Endothelial cell (in vitro differentiated cells): ENCODE data around the gene GAS7. TPM values are rescaled to one million over a fixed set of nuclear protein-coding genes. Genes with fewer than 3 reads are reported as not detected.
A peak's percentile ranks its signal among the peaks of the same experiment; 100 is the strongest.

Source experiments
- DNase-seq: peaks from one replicate; pipeline ENCODE4 v3.0.0; 2021; ENCODE audit warnings: low spot score
- H3K27ac Mint-ChIP-seq: one replicate; pipeline ENCODE4 v1.8.0; 2021; ENCODE audit warnings: mixed read lengths, inconsistent platforms; ENCODE audit not compliant: unreplicated experiment
- H3K27me3 Mint-ChIP-seq: one replicate; pipeline ENCODE4 v1.8.0; 2021; ENCODE audit warnings: mild to moderate bottlenecking, moderate library complexity, mixed read lengths, inconsistent platforms; ENCODE audit not compliant: unreplicated experiment
- H3K36me3 Mint-ChIP-seq: one replicate; pipeline ENCODE4 v1.8.0; 2021; ENCODE audit warnings: mild to moderate bottlenecking, low read depth, mixed read lengths, inconsistent platforms; ENCODE audit not compliant: unreplicated experiment
- H3K4me1 Mint-ChIP-seq: one replicate; pipeline ENCODE4 v1.8.0; 2021; ENCODE audit warnings: mild to moderate bottlenecking, mixed read lengths, inconsistent platforms; ENCODE audit not compliant: unreplicated experiment
- H3K4me3 Mint-ChIP-seq: one replicate; pipeline ENCODE4 v1.8.0; 2021; ENCODE audit warnings: mild to moderate bottlenecking, mixed read lengths, inconsistent platforms; ENCODE audit not compliant: unreplicated experiment
- H3K9me3 Mint-ChIP-seq: one replicate; pipeline ENCODE4 v1.8.0; 2021; ENCODE audit warnings: mixed read lengths, inconsistent platforms; ENCODE audit not compliant: unreplicated experiment
- total RNA-seq: library from RNA; stranded (reverse); fragmentation: NEBNext Ultra II Directional; extraction: Animal tissue kit (Norgen Biotek cat#: 25700); gene quantifications from one replicate; pipeline ENCODE4 v1.2.1, GENCODE V29; 2021; ENCODE audit not compliant: unreplicated experiment
- TF ChIP-seq, protein P1 (sequence below): fragments of 200-600 bp; sonication (generic); IDR thresholded peaks from one replicate; pipeline ENCODE4 v1.5.0; 2021; ENCODE audit warnings: antibody characterized with exemption; ENCODE audit not compliant: unreplicated experiment

GAS7 gene
- total RNA-seq, 1 donor from 2014 or later, result 7.0 TPM

DNA sequence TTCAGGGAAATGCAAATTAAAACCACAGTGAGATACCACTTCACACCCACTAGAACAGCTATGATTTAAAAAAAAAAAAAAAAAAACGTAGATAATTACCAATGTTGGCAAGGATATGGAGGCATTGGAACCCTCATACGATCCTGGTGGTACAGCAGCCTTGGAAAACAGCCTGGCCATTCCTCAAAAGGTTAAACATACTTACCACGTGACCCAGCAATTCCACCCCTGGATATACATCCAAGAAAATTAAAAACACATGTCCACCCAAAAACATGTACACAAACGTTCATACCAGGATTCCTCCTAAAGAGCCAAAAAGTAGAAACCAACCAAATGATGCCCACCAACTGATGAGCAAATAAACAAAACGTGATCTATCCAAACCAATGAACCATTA lies 68.1 kb downstream of the GAS7 start:
- peaks cover 8% of the 10 kb centered on the region for H3K27me3 Mint-ChIP-seq
- H3K36me3 Mint-ChIP-seq, result no peaks in the 10 kb centered on the region
- H3K9me3 Mint-ChIP-seq, result no peaks in the 10 kb centered on the region
- TF ChIP-seq, protein P1, sequence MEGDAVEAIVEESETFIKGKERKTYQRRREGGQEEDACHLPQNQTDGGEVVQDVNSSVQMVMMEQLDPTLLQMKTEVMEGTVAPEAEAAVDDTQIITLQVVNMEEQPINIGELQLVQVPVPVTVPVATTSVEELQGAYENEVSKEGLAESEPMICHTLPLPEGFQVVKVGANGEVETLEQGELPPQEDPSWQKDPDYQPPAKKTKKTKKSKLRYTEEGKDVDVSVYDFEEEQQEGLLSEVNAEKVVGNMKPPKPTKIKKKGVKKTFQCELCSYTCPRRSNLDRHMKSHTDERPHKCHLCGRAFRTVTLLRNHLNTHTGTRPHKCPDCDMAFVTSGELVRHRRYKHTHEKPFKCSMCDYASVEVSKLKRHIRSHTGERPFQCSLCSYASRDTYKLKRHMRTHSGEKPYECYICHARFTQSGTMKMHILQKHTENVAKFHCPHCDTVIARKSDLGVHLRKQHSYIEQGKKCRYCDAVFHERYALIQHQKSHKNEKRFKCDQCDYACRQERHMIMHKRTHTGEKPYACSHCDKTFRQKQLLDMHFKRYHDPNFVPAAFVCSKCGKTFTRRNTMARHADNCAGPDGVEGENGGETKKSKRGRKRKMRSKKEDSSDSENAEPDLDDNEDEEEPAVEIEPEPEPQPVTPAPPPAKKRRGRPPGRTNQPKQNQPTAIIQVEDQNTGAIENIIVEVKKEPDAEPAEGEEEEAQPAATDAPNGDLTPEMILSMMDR, result no peak
- H3K4me3 Mint-ChIP-seq, result no peak overlapping the region
- H3K4me1 Mint-ChIP-seq, result peaks cover 20% of the 10 kb centered on the region
- no peak for DNase-seq
- no peak overlapping the region for H3K27ac Mint-ChIP-seq

DNA sequence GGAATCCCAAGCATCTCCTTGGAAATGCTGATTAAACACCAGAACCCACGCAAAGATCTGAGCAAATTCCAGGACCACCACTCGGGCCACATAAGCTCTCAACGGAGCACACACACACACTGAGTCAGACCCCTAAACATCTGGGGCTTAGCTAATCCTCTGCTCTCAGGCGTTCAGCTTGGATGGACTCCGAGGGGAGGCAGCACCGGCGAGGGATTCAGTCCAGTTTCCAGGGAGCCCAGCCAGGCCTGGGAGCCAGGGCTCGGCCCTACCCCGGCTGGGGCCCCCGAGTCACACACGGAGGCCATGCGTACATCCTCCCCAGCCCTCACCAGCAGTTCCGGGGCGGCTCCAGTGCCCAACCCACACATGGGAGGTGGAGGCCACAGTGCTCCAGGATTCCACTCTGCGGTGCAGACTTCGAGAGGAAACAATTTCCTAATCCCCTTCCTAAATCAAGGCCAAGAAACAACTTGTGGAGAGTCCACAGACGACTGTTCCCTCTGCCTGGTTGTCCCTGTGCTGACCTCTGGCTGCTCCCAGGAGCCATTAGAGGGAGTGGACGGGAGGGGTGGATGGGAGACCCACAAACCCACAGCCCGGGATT lies 70.5 kb downstream of the GAS7 start:
- TF ChIP-seq, protein P1, result no peak
- Mint-ChIP-seq H3K4me1 (peaks cover 20% of the 10 kb centered on the region), H3K27ac (peak overlapping the region; percentile 36), H3K36me3 (no peaks in the 10 kb centered on the region), H3K9me3 (no peaks in the 10 kb centered on the region), H3K27me3 (peaks cover 5% of the 10 kb centered on the region), H3K4me3 (no peak overlapping the region)
- no peak for DNase-seq

DNA sequence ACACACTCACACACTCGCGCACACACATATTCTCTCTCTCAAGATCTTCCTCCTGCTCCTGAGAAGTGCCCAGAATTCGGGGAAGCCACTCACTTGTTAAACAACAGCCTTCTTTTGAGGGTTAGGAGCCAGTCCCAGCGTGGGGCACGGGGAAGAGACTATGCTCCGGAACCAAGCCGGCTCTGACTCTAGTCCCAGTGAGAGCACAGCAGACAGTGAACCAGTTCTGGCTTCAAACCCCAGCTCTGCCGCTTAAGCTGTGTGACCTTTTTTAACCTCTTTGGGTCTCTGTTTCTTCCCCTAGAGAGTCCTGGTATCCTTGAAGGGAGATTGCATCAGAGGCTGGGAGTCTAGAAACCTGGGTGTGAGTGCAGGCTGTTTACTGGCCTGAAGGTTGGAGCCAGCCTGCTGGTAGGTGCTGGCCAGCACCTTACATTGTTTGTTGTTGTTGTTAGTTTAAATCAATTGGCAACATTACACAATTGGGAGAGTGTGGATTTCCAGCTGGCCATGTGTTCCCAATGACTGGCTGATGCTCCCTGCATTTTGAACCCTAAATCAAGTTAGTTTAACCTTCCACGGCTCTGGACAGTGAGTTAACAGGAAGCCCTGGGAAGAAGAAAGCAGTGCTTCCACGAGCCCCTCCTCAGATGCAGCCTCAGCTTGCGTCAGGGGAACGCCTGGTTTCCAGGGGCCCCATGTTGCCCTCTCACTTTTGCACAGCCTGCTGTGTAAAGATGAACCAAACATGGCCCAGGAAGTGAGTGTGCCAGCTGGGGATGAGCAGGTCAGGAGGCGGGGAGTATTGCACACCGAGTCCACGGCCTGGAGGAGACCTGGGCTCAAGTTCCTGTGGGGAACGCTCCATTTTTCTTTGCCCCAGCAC lies 71.5 kb downstream of the GAS7 start:
- H3K4me3 Mint-ChIP-seq, result no peak overlapping the region
- peaks cover 5% of the 10 kb centered on the region for H3K27me3 Mint-ChIP-seq
- H3K4me1 Mint-ChIP-seq, result peaks cover 20% of the 10 kb centered on the region
- H3K36me3 Mint-ChIP-seq, result no peaks in the 10 kb centered on the region
- no peak for DNase-seq
- peak overlapping the region; percentile 36 for H3K27ac Mint-ChIP-seq
- TF ChIP-seq, protein P1, result no peak
- no peaks in the 10 kb centered on the region for H3K9me3 Mint-ChIP-seq

DNA sequence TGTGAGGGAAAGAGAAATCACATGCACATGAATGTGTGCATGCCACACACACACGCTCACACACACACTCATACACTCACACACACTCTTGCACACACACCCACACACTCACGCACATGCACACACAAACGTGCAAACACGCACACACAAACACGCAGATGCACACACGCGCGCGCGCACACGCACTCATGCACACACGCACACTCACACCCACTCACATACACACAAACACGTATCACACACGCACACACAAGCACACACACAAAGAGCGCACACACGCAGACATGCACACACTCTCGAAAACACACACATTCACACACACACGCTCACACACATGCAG lies 72.2 kb downstream of the GAS7 start:
- Mint-ChIP-seq H3K4me1 (peaks cover 20% of the 10 kb centered on the region), H3K9me3 (no peaks in the 10 kb centered on the region), H3K4me3 (no peak overlapping the region), H3K36me3 (no peaks in the 10 kb centered on the region), H3K27ac (no peak overlapping the region), H3K27me3 (peaks cover 7% of the 10 kb centered on the region)
- TF ChIP-seq, protein P1, result no peak
- DNase-seq, result no peak
